ENCODE measurements around the gene PKLR.

DNA sequence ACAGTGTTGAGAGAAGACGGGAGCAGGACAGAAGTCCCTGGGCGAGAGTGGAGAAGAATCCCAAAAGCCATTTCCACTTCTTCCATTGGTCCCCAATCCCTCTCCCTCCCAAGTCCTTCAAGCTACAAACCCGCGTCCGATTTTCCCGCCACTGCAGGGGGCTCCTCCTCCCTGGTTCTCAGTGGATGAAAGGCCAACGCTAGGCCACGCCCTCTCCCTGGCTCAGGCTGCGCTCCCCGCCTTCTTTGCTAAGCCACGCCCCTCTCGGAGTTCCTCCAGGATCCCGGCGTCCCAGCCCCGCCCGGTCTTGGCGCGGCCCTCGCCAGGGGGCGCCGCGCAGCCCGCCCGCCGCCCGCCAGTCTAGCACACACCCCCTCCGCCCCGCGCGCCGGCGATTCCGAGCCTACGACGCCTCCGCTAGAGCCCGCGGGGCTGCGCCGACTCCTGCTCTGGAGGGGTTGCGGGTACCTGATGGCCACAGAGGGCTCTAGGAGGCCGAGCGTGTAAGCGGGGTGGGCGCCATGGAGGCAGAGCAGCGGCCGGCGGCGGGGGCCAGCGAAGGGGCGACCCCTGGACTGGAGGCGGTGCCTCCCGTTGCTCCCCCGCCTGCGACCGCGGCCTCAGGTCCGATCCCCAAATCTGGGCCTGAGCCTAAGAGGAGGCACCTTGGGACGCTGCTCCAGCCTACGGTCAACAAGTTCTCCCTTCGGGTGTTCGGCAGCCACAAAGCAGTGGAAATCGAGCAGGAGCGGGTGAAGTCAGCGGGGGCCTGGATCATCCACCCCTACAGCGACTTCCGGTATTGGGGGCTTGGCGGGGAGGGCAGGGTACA lies 24.0 kb downstream of the PKLR start, which contains the start of gene HCN3:
- TF ChIP-seq, protein P1, sequence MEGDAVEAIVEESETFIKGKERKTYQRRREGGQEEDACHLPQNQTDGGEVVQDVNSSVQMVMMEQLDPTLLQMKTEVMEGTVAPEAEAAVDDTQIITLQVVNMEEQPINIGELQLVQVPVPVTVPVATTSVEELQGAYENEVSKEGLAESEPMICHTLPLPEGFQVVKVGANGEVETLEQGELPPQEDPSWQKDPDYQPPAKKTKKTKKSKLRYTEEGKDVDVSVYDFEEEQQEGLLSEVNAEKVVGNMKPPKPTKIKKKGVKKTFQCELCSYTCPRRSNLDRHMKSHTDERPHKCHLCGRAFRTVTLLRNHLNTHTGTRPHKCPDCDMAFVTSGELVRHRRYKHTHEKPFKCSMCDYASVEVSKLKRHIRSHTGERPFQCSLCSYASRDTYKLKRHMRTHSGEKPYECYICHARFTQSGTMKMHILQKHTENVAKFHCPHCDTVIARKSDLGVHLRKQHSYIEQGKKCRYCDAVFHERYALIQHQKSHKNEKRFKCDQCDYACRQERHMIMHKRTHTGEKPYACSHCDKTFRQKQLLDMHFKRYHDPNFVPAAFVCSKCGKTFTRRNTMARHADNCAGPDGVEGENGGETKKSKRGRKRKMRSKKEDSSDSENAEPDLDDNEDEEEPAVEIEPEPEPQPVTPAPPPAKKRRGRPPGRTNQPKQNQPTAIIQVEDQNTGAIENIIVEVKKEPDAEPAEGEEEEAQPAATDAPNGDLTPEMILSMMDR (IDR thresholded peaks at IDR 0.05; ENCODE audit: borderline replicate concordance, extremely low read depth, low read length, poor library complexity, severe bottlenecking) = peak; percentile 82
- no peak for TF ChIP-seq EZH2 (IDR thresholded peaks at IDR 0.05; ENCODE audit: borderline replicate concordance, low read depth, low read length, severe bottlenecking)

All from DND-41 (cell line).